HepG2 (cell line): ENCODE results near the gene UBQLN2. TPM values are rescaled to one million over a fixed set of nuclear protein-coding genes. Genes with fewer than 3 reads are reported as not detected.

Experiments
- ATAC-seq: fragments of 200-7000 bp; cut with Tn5 transposase; 3 replicates; pipeline ENCODE4 v1.9.1; 2020; ENCODE audit warnings: mild to moderate bottlenecking, moderate library complexity
- BruUV-seq: library from RNA; stranded (reverse); fragments of 400-500 nt; replicated peaks from 2 replicates; lab custom pipeline; 2021; lab: Mats Ljungman, UMichigan
- CTCF ChIA-PET: fragments of 300-600 bp; formaldehyde crosslinking; extraction: SDS; loops from one replicate; lab custom pipeline; 2021; ENCODE audit warnings: low total read pairs, inconsistent platforms, low intra/inter-chr PET ratio; lab: Yijun Ruan, JAX
- POLR2A ChIA-PET: fragments of 350-600 bp; sonication (Branson Sonifier 250); formaldehyde crosslinking; loops from one replicate; lab custom pipeline; 2020; ENCODE audit warnings: antibody characterized with exemption, inconsistent platforms; lab: Yijun Ruan, JAX
- DNase-seq: peaks from one replicate; pipeline ENCODE4 v3.0.0-alpha.2; 2015; ENCODE audit warnings: low spot score
- FAIRE-seq: peaks from 3 replicates; lab custom pipeline; 2011; peaks lifted over from hg19 to GRCh38; lab: Jason Lieb, UNC
- H2AFZ ChIP-seq: one replicate; pipeline ENCODE4 v1.6.1; 2011; ENCODE audit warnings: low read length, inconsistent platforms
- H3K27ac ChIP-seq: fragments of 300-600 bp; 3 replicates; pipeline ENCODE4 v1.8.0; 2011; ENCODE audit warnings: mixed run types, mild to moderate bottlenecking, mixed read lengths, low read length, inconsistent platforms; ENCODE audit not compliant: insufficient read depth; ENCODE audit errors: extremely low read length
- H3K27me3 ChIP-seq, 2 experiments: fragments of 200-600 bp in 1 of 2; 2 replicates in 1 of 2; 3 replicates in 1 of 2; pipeline versions ENCODE4 v1.6.0 to v1.8.0; 2011; ENCODE audit warnings: low read length in 2 of 2, mild to moderate bottlenecking in 2 of 2, moderate library complexity in 2 of 2, inconsistent platforms in 1 of 2; ENCODE audit not compliant: insufficient read depth in 2 of 2, control insufficient read depth in 1 of 2
- H3K36me3 ChIP-seq, 2 experiments: fragments of 200-600 bp in 1 of 2; replicated peaks in 1 of 2; 2 replicates in 1 of 2; 3 replicates in 1 of 2; pipeline versions ENCODE4 v1.5.1 to v1.8.0; 2011; ENCODE audit warnings: low read length in 2 of 2, inconsistent platforms in 1 of 2; ENCODE audit not compliant: insufficient read depth in 2 of 2, control insufficient read depth in 1 of 2
- H3K4me1 ChIP-seq: 2 replicates; pipeline ENCODE4 v1.5.1; 2012; ENCODE audit warnings: low read length, inconsistent platforms; ENCODE audit not compliant: insufficient read depth
- H3K4me2 ChIP-seq: 2 replicates; pipeline ENCODE4 v1.6.0; 2011; ENCODE audit warnings: low read depth, low read length, inconsistent platforms
- H3K4me3 ChIP-seq, 3 experiments: fragments of 200-600 bp in 1 of 3; sonication (generic), shearing (Covaris generic) in 1 of 3; replicated peaks in 1 of 3; 2 replicates each; pipeline ENCODE4 v1.5.1; 2011 to 2016; ENCODE audit warnings: low read length in 3 of 3, inconsistent platforms in 2 of 3, low read depth in 2 of 3, mild to moderate bottlenecking in 2 of 3, control low read depth in 1 of 3, mixed read lengths in 1 of 3; ENCODE audit not compliant: insufficient read depth in 1 of 3
- H3K79me2 ChIP-seq: one replicate; pipeline ENCODE4 v1.6.1; 2011; ENCODE audit warnings: low read length, inconsistent platforms; ENCODE audit not compliant: insufficient read depth
- H3K9ac ChIP-seq: 2 replicates; pipeline ENCODE4 v1.6.0; 2011; ENCODE audit warnings: mild to moderate bottlenecking, low read depth, low read length, inconsistent platforms; ENCODE audit not compliant: insufficient read depth
- H3K9me3 ChIP-seq: 2 replicates; pipeline ENCODE4 v1.5.1; 2012; ENCODE audit warnings: mild to moderate bottlenecking, low read length
- H4K20me1 ChIP-seq: 2 replicates; pipeline ENCODE4 v1.6.0; 2011; ENCODE audit warnings: inconsistent platforms, mild to moderate bottlenecking, low read length, moderate library complexity; ENCODE audit not compliant: insufficient read depth
- EHMT2 ChIP-seq: fragments of 200-600 bp; sonication (generic); IDR thresholded peaks from 2 replicates; pipeline ENCODE4 v1.7.0; 2017; ENCODE audit warnings: antibody characterized with exemption, low read depth, low read length, borderline replicate concordance
- FOXC1 ChIP-seq: sonication (generic); formaldehyde crosslinking; IDR thresholded peaks from 2 replicates; pipeline ENCODE4 v1.8.0; 2022; ENCODE audit warnings: mild to moderate bottlenecking, missing genetic modification reagents, borderline replicate concordance
- ISL2 ChIP-seq: sonication (generic); formaldehyde crosslinking; IDR thresholded peaks from 2 replicates; pipeline ENCODE4 v1.5.0; 2020; ENCODE audit warnings: missing genetic modification reagents
- MAZ ChIP-seq, 2 experiments: sonication (generic) in 1 of 2; formaldehyde crosslinking in 1 of 2; IDR thresholded peaks; 2 replicates each; pipeline versions ENCODE4 v1.5.0 to v1.6.1; 2012 to 2020; ENCODE audit warnings: low read depth in 2 of 2, mild to moderate bottlenecking in 2 of 2, borderline replicate concordance in 1 of 2, improper control_type of control experiment in 1 of 2, low read length in 1 of 2, missing genetic modification reagents in 1 of 2, moderate library complexity in 1 of 2
- RARG ChIP-seq: sonication (generic); formaldehyde crosslinking; IDR thresholded peaks from 2 replicates; pipeline ENCODE4 v1.4.0; 2020; ENCODE audit warnings: low read depth, mild to moderate bottlenecking, missing genetic modification reagents
- SIN3B ChIP-seq: fragments of 150-350 bp; IDR thresholded peaks from 2 replicates; pipeline ENCODE4 v1.6.1; 2014; ENCODE audit warnings: low read length
- TBX2 ChIP-seq: sonication (generic); formaldehyde crosslinking; IDR thresholded peaks from 2 replicates; pipeline ENCODE4 v1.5.0; 2020; ENCODE audit warnings: missing genetic modification reagents, mild to moderate bottlenecking, borderline replicate concordance
- ZNF274 ChIP-seq: sonication (generic); formaldehyde crosslinking; IDR thresholded peaks from 2 replicates; pipeline ENCODE4 v1.5.1; 2020; ENCODE audit warnings: mild to moderate bottlenecking, missing genetic modification reagents
- ZNF646 ChIP-seq: sonication (generic); formaldehyde crosslinking; IDR thresholded peaks from 2 replicates; pipeline ENCODE4 v1.9.0; 2021; ENCODE audit warnings: mild to moderate bottlenecking, missing genetic modification reagents
- WGBS: methylation state at CpG from one replicate; pipeline ENCODE4 v1.1.6; 2017; ENCODE audit warnings: low lambda C conversion rate; 5-methylcytosine and 5-hydroxymethylcytosine counted together
- in situ Hi-C: cut with HindIII; loops from 2 replicates; pipeline ENCODE4 v1.10.0; 2017; ENCODE audit warnings: low pct_unique_long_range_greater_than_20kb; ENCODE audit not compliant: extremely low pct_ligation_motif_present
- intact Hi-C: fragments of 100-400 bp; cut with micrococcal nuclease; formaldehyde crosslinking; loops from one replicate; pipeline ENCODE4 v1.10.0; 2022; ENCODE audit not compliant: unreplicated experiment
- polyA plus RNA-seq, 8 experiments: library from polyadenylated mRNA; depleted of rRNA in 3 of 8; stranded (reverse) in 7 of 8; unstranded in 1 of 8; fragments of >200 nt; fragmentation: Illumina TruSeq in 4 of 8; extraction: Trizol in 4 of 8; gene quantifications; 2 replicates each; pipeline versions ENCODE4 v1.2.1 to v1.2.3, GENCODE V29; 2011 to 2016; ENCODE audit warnings: low read depth in 4 of 8, missing spikeins in 1 of 8, mixed read lengths in 1 of 8; ENCODE audit not compliant: insufficient read depth in 1 of 8
- total RNA-seq, 5 experiments: library from RNA; depleted of rRNA; stranded (reverse); fragments of >200 nt; fragmentation: Illumina TruSeq; extraction: Trizol; gene quantifications; 2 replicates each; pipeline ENCODE4 v1.2.3, GENCODE V29; 2016; ENCODE audit warnings: low read depth in 1 of 5
- TF ChIP-seq, protein P1 (sequence below): sonication (generic); formaldehyde crosslinking; IDR thresholded peaks from 2 replicates; pipeline ENCODE4 v1.8.0; 2022; ENCODE audit warnings: mild to moderate bottlenecking, missing genetic modification reagents, moderate library complexity
- TF ChIP-seq, protein P2 (sequence below), 2 experiments: sonication (generic) in 1 of 2; formaldehyde crosslinking in 1 of 2; IDR thresholded peaks; 2 replicates each; pipeline versions ENCODE4 v1.5.1 to v1.6.1; 2011 to 2020; ENCODE audit warnings: borderline replicate concordance in 1 of 2, low read depth in 1 of 2, low read length in 1 of 2, mild to moderate bottlenecking in 1 of 2, missing genetic modification reagents in 1 of 2, moderate library complexity in 1 of 2
- TF ChIP-seq, protein P3 (sequence below): sonication (generic); formaldehyde crosslinking; IDR thresholded peaks from 2 replicates; pipeline ENCODE4 v1.5.0; 2020; ENCODE audit warnings: missing genetic modification reagents

Gene UBQLN2
- total and polyA plus RNA-seq, 2 of the 13 experiments (the other 11 are each of a cell fraction or from before 2014, with no cell fraction given): 4.1 to 7.2 TPM

DNA sequence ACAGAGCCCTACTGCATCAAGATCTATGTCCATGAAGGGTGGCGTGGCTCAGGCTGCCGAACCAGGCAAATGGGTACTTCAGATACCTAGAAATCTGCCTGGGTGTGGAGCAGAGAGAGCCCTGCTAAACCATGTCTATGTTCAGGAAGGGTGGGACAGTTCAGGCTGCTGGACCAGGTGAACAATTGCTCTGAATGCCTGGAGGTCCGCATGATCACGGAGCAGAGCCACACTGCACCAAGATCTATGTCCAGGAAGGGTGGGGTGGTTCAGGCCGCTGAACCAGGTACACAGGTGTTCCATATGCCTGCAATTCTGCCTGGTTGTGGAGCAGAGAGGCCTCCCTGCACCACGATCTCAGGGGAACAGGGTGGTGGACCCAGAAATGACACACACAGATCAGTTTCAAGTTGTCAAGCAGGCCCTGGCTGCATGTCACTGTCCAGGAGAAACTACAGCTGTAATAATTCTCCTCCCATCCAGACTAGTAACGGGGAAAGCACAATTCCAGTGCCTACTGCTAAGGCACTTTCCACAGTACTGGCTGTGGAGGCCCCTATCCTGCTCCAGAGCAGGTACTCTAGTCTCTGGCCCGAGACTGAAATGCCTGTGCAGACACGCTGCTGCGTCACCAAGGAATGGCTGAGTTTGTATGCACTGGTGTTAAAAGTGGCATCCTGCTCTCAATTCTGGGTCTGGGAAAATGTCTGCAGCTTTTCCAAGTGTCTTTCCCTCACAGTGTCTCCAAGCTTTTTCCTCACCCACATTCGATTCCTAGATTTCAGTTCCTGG, 25.2 kb downstream of the UBQLN2 start:
- no peaks in the 10 kb centered on the region for H3K79me2 ChIP-seq
- intact Hi-C loops: no loop called here
- no peaks in the 10 kb centered on the region for H3K9me3 ChIP-seq
- no peak overlapping the region for H3K9ac ChIP-seq
- ATAC-seq: no peak
- FAIRE-seq: no peak
- ChIA-PET POLR2A (no interaction called here), CTCF (no interaction called here)
- H3K4me1 ChIP-seq: no peaks in the 10 kb centered on the region
- 88% methylated on average over 1 of the region's 11 CpGs for WGBS
- no peaks in the 10 kb centered on the region for H3K27me3 ChIP-seq
- no peaks in the 10 kb centered on the region for H4K20me1 ChIP-seq
- in situ Hi-C loops: no loop called here
- no peaks in the 10 kb centered on the region for H3K36me3 ChIP-seq
- H3K4me3 ChIP-seq: no peak overlapping the region
- no peak overlapping the region for H3K4me2 ChIP-seq
- BruUV-seq: no TSS peak
- H3K27ac ChIP-seq: no peak overlapping the region
- no peak overlapping the region for H2AFZ ChIP-seq
- DNase-seq: no peak
- no peak for TF ChIP-seq EHMT2
- no peak for TF ChIP-seq ZNF646 (CRISPR knock-in tag)
- no peak for TF ChIP-seq ISL2 (CRISPR knock-in tag)
- no peak for TF ChIP-seq ZNF274 (CRISPR knock-in tag)
- TF ChIP-seq MAZ (IDR thresholded peaks at IDR 0.05; ENCODE audit: borderline replicate concordance, low read depth, low read length): no peak
- TF ChIP-seq MAZ (CRISPR knock-in tag; IDR thresholded peaks at IDR 0.05; ENCODE audit: low read depth): no peak
- no peak for TF ChIP-seq SIN3B
- no peak for TF ChIP-seq FOXC1 (CRISPR knock-in tag)
- TF ChIP-seq, protein P1, sequence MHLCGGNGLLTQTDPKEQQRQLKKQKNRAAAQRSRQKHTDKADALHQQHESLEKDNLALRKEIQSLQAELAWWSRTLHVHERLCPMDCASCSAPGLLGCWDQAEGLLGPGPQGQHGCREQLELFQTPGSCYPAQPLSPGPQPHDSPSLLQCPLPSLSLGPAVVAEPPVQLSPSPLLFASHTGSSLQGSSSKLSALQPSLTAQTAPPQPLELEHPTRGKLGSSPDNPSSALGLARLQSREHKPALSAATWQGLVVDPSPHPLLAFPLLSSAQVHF (CRISPR knock-in tag): no peak
- TF ChIP-seq, protein P2, sequence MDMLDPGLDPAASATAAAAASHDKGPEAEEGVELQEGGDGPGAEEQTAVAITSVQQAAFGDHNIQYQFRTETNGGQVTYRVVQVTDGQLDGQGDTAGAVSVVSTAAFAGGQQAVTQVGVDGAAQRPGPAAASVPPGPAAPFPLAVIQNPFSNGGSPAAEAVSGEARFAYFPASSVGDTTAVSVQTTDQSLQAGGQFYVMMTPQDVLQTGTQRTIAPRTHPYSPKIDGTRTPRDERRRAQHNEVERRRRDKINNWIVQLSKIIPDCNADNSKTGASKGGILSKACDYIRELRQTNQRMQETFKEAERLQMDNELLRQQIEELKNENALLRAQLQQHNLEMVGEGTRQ (IDR thresholded peaks at IDR 0.05; ENCODE audit: low read depth, low read length): no peak
- TF ChIP-seq, protein P2 (CRISPR knock-in tag; IDR thresholded peaks at IDR 0.05; ENCODE audit: borderline replicate concordance): no peak
- TF ChIP-seq TBX2 (CRISPR knock-in tag): no peak
- TF ChIP-seq RARG (CRISPR knock-in tag): no peak
- TF ChIP-seq, protein P3, sequence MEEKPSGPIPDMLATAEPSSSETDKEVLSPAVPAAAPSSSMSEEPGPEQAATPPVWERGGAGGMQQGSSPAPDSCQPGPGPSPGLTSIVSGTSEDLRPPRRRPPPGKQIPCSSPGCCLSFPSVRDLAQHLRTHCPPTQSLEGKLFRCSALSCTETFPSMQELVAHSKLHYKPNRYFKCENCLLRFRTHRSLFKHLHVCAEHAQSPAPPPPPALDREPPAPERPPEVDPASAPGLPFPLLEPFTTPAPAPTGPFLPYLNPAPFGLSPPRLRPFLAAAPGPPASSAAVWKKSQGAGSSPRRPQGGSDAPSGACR (CRISPR knock-in tag): no peak
